ENCODE data around the gene GOT1.

- TF ChIP-seq LEF1 (IDR thresholded peaks at IDR 0.05; ENCODE audit: borderline replicate concordance) (no peak), TARDBP (IDR thresholded peaks at IDR 0.05) (no peak), SUZ12 (IDR thresholded peaks at IDR 0.05) (no peak), HDGF (IDR thresholded peaks at IDR 0.05; ENCODE audit: borderline replicate concordance) (no peak), FOXA1 (IDR thresholded peaks at IDR 0.05) (no peak), FOXM1 (IDR thresholded peaks at IDR 0.05; ENCODE audit: borderline replicate concordance) (no peak), CTBP1 (IDR thresholded peaks at IDR 0.05; ENCODE audit: borderline replicate concordance) (no peak), NFRKB (IDR thresholded peaks at IDR 0.05) (no peak), ARNT (IDR thresholded peaks at IDR 0.05) (no peak), SP1 (IDR thresholded peaks at IDR 0.05) (no peak), ZNF384 (IDR thresholded peaks at IDR 0.05) (no peak), BHLHE40 (IDR thresholded peaks at IDR 0.05; ENCODE audit: borderline replicate concordance) (no peak), L3MBTL2 (conservative IDR thresholded peaks at IDR 0.05) (no peak), FOXK2 (IDR thresholded peaks at IDR 0.05) (no peak)
These were observed 55.0 kb downstream of the GOT1 start for GRCh38 chr10:99375426-99375825.
